Endodermal cell (in vitro differentiated cells): ENCODE data around the gene RNF150. TPM values are rescaled to one million over a fixed set of nuclear protein-coding genes. Genes with fewer than 3 reads are reported as not detected.

Experiments
- DNase-seq: peaks from one replicate; pipeline ENCODE4 v3.0.0-alpha.2; 2017
- H3K27ac ChIP-seq: 2 replicates; pipeline ENCODE4 v1.5.1; 2013; ENCODE audit warnings: mild to moderate bottlenecking, low read depth, low read length, moderate library complexity
- H3K27me3 ChIP-seq: 2 replicates; pipeline ENCODE4 v1.6.1; 2013; ENCODE audit warnings: mild to moderate bottlenecking, low read length, moderate library complexity; ENCODE audit not compliant: insufficient read depth, control insufficient read depth, poor library complexity, severe bottlenecking
- H3K36me3 ChIP-seq: 2 replicates; pipeline ENCODE4 v1.7.0; 2013; ENCODE audit warnings: mild to moderate bottlenecking, low read length, moderate library complexity; ENCODE audit not compliant: control insufficient read depth, insufficient read depth
- H3K4me1 ChIP-seq: one replicate; pipeline ENCODE4 v1.7.0; 2013; ENCODE audit warnings: low read length; ENCODE audit not compliant: control insufficient read depth, insufficient read depth
- H3K4me3 ChIP-seq: 2 replicates; pipeline ENCODE4 v1.5.1; 2013; ENCODE audit warnings: mild to moderate bottlenecking, low read length, moderate library complexity
- H3K9ac ChIP-seq: 2 replicates; pipeline ENCODE4 v1.6.1; 2013; ENCODE audit warnings: mild to moderate bottlenecking, low read length, moderate library complexity; ENCODE audit not compliant: poor library complexity, severe bottlenecking; ENCODE audit errors: extremely low read depth
- H3K9me3 ChIP-seq: 2 replicates; pipeline ENCODE4 v1.6.1; 2013; ENCODE audit warnings: mild to moderate bottlenecking, low read length, moderate library complexity; ENCODE audit not compliant: control insufficient read depth
- H3K27ac Mint-ChIP-seq: 2 replicates; pipeline ENCODE4 v1.8.0; 2020; ENCODE audit warnings: mixed read lengths
- H3K27me3 Mint-ChIP-seq: 2 replicates; pipeline ENCODE4 v1.8.0; 2021; ENCODE audit warnings: mild to moderate bottlenecking, mixed read lengths; ENCODE audit not compliant: insufficient read depth
- H3K36me3 Mint-ChIP-seq: 2 replicates; pipeline ENCODE4 v1.8.0; 2020; ENCODE audit warnings: low read depth, mixed read lengths
- H3K4me1 Mint-ChIP-seq: 2 replicates; pipeline ENCODE4 v1.8.0; 2020; ENCODE audit warnings: mixed read lengths
- H3K4me3 Mint-ChIP-seq: 2 replicates; pipeline ENCODE4 v1.8.0; 2020; ENCODE audit warnings: mild to moderate bottlenecking, moderate library complexity, mixed read lengths
- H3K9me3 Mint-ChIP-seq: 2 replicates; pipeline ENCODE4 v1.8.0; 2020; ENCODE audit warnings: mild to moderate bottlenecking, mixed read lengths
- WGBS, 2 experiments: methylation state at CpG; one replicate each; pipeline versions ENCODE4 v1.1.5 to v1.1.7; 2013; ENCODE audit warnings: missing lambda C conversion rate in 2 of 2, mixed read lengths in 1 of 2; ENCODE audit not compliant: insufficient coverage in 1 of 2, insufficient read length in 1 of 2; 5-methylcytosine and 5-hydroxymethylcytosine counted together
- total RNA-seq, 2 donors: library from RNA; stranded (reverse); fragmentation: NEBNext Ultra II Directional in 1 of 2; extraction: Animal tissue kit (Norgen Biotek cat#: 25700) in 1 of 2; gene quantifications; 2 replicates in 1 of 2; 3 replicates in 1 of 2; pipeline ENCODE4 v1.2.1, GENCODE V29; 2021
- TF ChIP-seq, protein P1 (sequence below): fragments of 200-600 bp; sonication (generic); conservative IDR thresholded peaks from 2 replicates; pipeline ENCODE4 v1.5.0; 2021; ENCODE audit warnings: antibody characterized with exemption, mild to moderate bottlenecking

RNF150 gene
- total RNA-seq, 2 donors from 2014 or later, result 8.2 to 10.4 TPM

GRCh38 chr4:141075553-141075952, 57.7 kb downstream of the RNF150 start:
- TF ChIP-seq, protein P1, sequence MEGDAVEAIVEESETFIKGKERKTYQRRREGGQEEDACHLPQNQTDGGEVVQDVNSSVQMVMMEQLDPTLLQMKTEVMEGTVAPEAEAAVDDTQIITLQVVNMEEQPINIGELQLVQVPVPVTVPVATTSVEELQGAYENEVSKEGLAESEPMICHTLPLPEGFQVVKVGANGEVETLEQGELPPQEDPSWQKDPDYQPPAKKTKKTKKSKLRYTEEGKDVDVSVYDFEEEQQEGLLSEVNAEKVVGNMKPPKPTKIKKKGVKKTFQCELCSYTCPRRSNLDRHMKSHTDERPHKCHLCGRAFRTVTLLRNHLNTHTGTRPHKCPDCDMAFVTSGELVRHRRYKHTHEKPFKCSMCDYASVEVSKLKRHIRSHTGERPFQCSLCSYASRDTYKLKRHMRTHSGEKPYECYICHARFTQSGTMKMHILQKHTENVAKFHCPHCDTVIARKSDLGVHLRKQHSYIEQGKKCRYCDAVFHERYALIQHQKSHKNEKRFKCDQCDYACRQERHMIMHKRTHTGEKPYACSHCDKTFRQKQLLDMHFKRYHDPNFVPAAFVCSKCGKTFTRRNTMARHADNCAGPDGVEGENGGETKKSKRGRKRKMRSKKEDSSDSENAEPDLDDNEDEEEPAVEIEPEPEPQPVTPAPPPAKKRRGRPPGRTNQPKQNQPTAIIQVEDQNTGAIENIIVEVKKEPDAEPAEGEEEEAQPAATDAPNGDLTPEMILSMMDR, result no peak
- Histone ChIP-seq H3K4me1 (no peaks in the 10 kb centered on the region), H3K4me3 (no peak overlapping the region), H3K27ac (no peak overlapping the region), H3K36me3 (no peaks in the 10 kb centered on the region), H3K9me3 (no peaks in the 10 kb centered on the region), H3K9ac (no peak overlapping the region), H3K27me3 (no peaks in the 10 kb centered on the region)
- Mint-ChIP-seq H3K4me3 (no peak overlapping the region), H3K27me3 (no peaks in the 10 kb centered on the region), H3K4me1 (no peaks in the 10 kb centered on the region), H3K27ac (no peak overlapping the region), H3K9me3 (no peaks in the 10 kb centered on the region), H3K36me3 (no peaks in the 10 kb centered on the region)
- DNase-seq, result no peak

GRCh38 chr4:141074098-141074878, 59.0 kb downstream of the RNF150 start:
- 91 to 100% methylated on average over 2 to 4 of the region's 4 CpGs for WGBS, 2 experiments
- H3K9me3 ChIP-seq, result no peaks in the 10 kb centered on the region
- no peaks in the 10 kb centered on the region for H3K27me3 Mint-ChIP-seq

DNA sequence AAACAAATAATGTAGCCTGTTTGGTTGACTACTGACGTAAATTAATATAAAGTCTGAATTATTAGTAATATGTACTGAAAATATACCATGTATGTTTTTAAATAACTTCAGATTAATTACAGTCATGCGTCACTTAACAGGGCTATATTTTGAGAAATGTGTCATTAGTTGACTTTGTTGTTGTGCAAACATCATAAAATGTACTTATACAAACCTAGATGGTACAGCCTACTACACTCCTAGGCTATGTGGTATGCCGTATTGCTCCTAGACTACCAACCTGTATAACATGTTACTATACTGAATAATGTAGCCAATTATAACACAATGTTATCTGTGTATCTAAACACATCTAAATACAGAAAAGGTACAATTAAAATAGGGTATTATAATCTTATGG, 66.6 kb downstream of the RNF150 start:
- H3K4me1 Mint-ChIP-seq, result no peaks in the 10 kb centered on the region
- Histone ChIP-seq H3K9me3 (no peaks in the 10 kb centered on the region), H3K4me1 (no peaks in the 10 kb centered on the region), H3K27me3 (no peaks in the 10 kb centered on the region), H3K4me3 (no peak overlapping the region), H3K9ac (no peak overlapping the region), H3K36me3 (no peaks in the 10 kb centered on the region), H3K27ac (no peak overlapping the region)
- no peaks in the 10 kb centered on the region for H3K27me3 Mint-ChIP-seq
- no peaks in the 10 kb centered on the region for H3K36me3 Mint-ChIP-seq
- TF ChIP-seq, protein P1, result no peak
- no peak for DNase-seq
- no peak overlapping the region for H3K27ac Mint-ChIP-seq
- WGBS, 2 experiments, result 86% methylated on average over 2 of the region's 3 CpGs; no CpG with 5 or more reads in 1 of the 2 experiments
- no peak overlapping the region for H3K4me3 Mint-ChIP-seq
- H3K9me3 Mint-ChIP-seq, result no peaks in the 10 kb centered on the region

More at GRCh38 chr4:141074098-141074878, 59.0 kb downstream of the RNF150 start:
- no peaks in the 10 kb centered on the region for H3K36me3 Mint-ChIP-seq
- Histone ChIP-seq H3K9ac (no peak overlapping the region), H3K27ac (no peak overlapping the region), H3K36me3 (no peaks in the 10 kb centered on the region), H3K4me3 (no peak overlapping the region), H3K4me1 (no peaks in the 10 kb centered on the region), H3K27me3 (no peaks in the 10 kb centered on the region)
- no peak overlapping the region for H3K4me3 Mint-ChIP-seq
- H3K27ac Mint-ChIP-seq, result no peak overlapping the region
- no peaks in the 10 kb centered on the region for H3K9me3 Mint-ChIP-seq
- no peaks in the 10 kb centered on the region for H3K4me1 Mint-ChIP-seq
- TF ChIP-seq, protein P1, result no peak
- no peak for DNase-seq
